Testis (tissue), 3 donors: ENCODE measurements around the gene ACTL10. TPM values are rescaled to one million over a fixed set of nuclear protein-coding genes. Genes with fewer than 3 reads are reported as not detected.

ENCODE experiments used
- DNase-seq: peaks from one replicate; pipeline ENCODE4 v3.0.0-alpha.2; 2019
- H3K27ac ChIP-seq, 2 donors: fragments of 200-600 bp; sonication (generic); one replicate each; pipeline ENCODE4 v1.5.1; 2019
- H3K27me3 ChIP-seq: fragments of 200-600 bp; sonication (generic); one replicate; pipeline ENCODE4 v1.5.1; 2019
- H3K36me3 ChIP-seq: fragments of 200-600 bp; sonication (generic); one replicate; pipeline ENCODE4 v1.5.1; 2017; ENCODE audit warnings: low read depth; ENCODE audit errors: missing control alignments
- H3K4me1 ChIP-seq: fragments of 200-600 bp; sonication (generic); one replicate; pipeline ENCODE4 v1.5.1; 2019
- H3K4me3 ChIP-seq, 2 donors: fragments of 200-600 bp; sonication (generic); one replicate each; pipeline ENCODE4 v1.5.1; 2017 to 2019
- H3K9me3 ChIP-seq: fragments of 200-600 bp; sonication (generic); one replicate; pipeline ENCODE4 v1.5.1; 2017
- CTCF ChIP-seq, 3 experiments: fragments of 450-650 bp in 2 of 3; fragments of 200-600 bp in 1 of 3; sonication (generic) in 1 of 3; IDR thresholded peaks; one replicate each; pipeline ENCODE4 v1.5.1; 2016 to 2019; ENCODE audit warnings: antibody characterized with exemption in 3 of 3, mild to moderate bottlenecking in 2 of 3, moderate library complexity in 1 of 3
- POLR2A ChIP-seq: fragments of 450-650 bp; IDR thresholded peaks from one replicate; pipeline ENCODE4 v1.6.1; 2017; ENCODE audit warnings: antibody characterized with exemption, mild to moderate bottlenecking, moderate library complexity
- WGBS, 2 donors: methylation state at CpG; one replicate each; pipeline ENCODE4 v1.1.5; 2018; 5-methylcytosine and 5-hydroxymethylcytosine counted together
- intact Hi-C: fragments of 100-400 bp; cut with DNase I; formaldehyde crosslinking; loops from one replicate; pipeline ENCODE4 v1.15.1; 2023; ENCODE audit warnings: low total_unique reads
- polyA plus RNA-seq: library from polyadenylated mRNA; stranded (reverse); fragments of 350-450 nt; fragmentation: Illumina TruSeq; extraction: RNeasy Lipid Tissue Mini Kit (QIAGEN cat#74804); gene quantifications from one replicate; pipeline ENCODE4 v1.2.3, GENCODE V29; 2014; ENCODE audit warnings: low read depth, low replicate concordance; ENCODE audit not compliant: insufficient read depth
- total RNA-seq, 2 donors: library from RNA; depleted of rRNA; stranded (reverse); fragments of >200 nt; gene quantifications; one replicate each; pipeline ENCODE4 v1.2.3, GENCODE V29; 2016

The ACTL10 gene
- total and polyA plus RNA-seq, 3 donors from 2014 or later, result 26.6 to 62.1 (median 55.0) TPM

- intact Hi-C loops, result no loop called here
- H3K27me3 ChIP-seq, result no peaks in the 10 kb centered on the region
- H3K4me3 ChIP-seq, result no peak overlapping the region
- H3K36me3 ChIP-seq, result no peaks in the 10 kb centered on the region
- no peak for DNase-seq
- peaks cover 8% of the 10 kb centered on the region for H3K4me1 ChIP-seq
- no peaks in the 10 kb centered on the region for H3K9me3 ChIP-seq
- TF ChIP-seq CTCF (IDR thresholded peaks at IDR 0.05) (no peak), POLR2A (no peak)
- no peak overlapping the region for H3K27ac ChIP-seq
- WGBS, 2 donors, result 76 to 91% methylated on average over 4 of the region's 4 CpGs
Observed at GRCh38 chr20:33655164-33655563, 11.6 kb upstream of the ACTL10 start.

- DNase-seq, result no peak
- Histone ChIP-seq H3K4me1 (peaks cover 8% of the 10 kb centered on the region), H3K36me3 (no peaks in the 10 kb centered on the region), H3K4me3 (no peak overlapping the region), H3K27me3 (no peaks in the 10 kb centered on the region), H3K9me3 (no peaks in the 10 kb centered on the region), H3K27ac (no peak overlapping the region)
- intact Hi-C loops, result no loop called here
- 92 to 98% methylated on average over 7 to 10 of the region's 10 CpGs for WGBS, 2 donors
- no peak for TF ChIP-seq CTCF (IDR thresholded peaks at IDR 0.05)
- TF ChIP-seq POLR2A, result no peak
Observed at GRCh38 chr20:33656010-33656782, 10.5 kb upstream of the ACTL10 start.

- DNase-seq, result no peak
- Histone ChIP-seq H3K4me3 (no peak overlapping the region), H3K9me3 (no peaks in the 10 kb centered on the region), H3K36me3 (no peaks in the 10 kb centered on the region), H3K27ac (no peak overlapping the region), H3K27me3 (no peaks in the 10 kb centered on the region), H3K4me1 (peaks cover 8% of the 10 kb centered on the region)
- no peak for TF ChIP-seq CTCF (IDR thresholded peaks at IDR 0.05)
- no peak for TF ChIP-seq POLR2A
- intact Hi-C loops, result no loop called here
- WGBS, 2 donors, result 89 to 93% methylated on average over 7 to 17 of the region's 17 CpGs
Observed at GRCh38 chr20:33656783-33657703, 9.7 kb upstream of the ACTL10 start.

GRCh38 chr20:33657704-33658095 lies 9.0 kb upstream of the ACTL10 start:
- no peaks in the 10 kb centered on the region for H3K27me3 ChIP-seq
- DNase-seq, result no peak
- TF ChIP-seq POLR2A (no peak), CTCF (IDR thresholded peaks at IDR 0.05) (no peak)
- H3K4me1 ChIP-seq, result peaks cover 11% of the 10 kb centered on the region
- H3K36me3 ChIP-seq, result no peaks in the 10 kb centered on the region
- no peak overlapping the region for H3K4me3 ChIP-seq
- H3K27ac ChIP-seq, result no peak overlapping the region
- no peaks in the 10 kb centered on the region for H3K9me3 ChIP-seq
- intact Hi-C loops, result no loop called here
- WGBS, 2 donors, result 95% methylated on average over 12 of the region's 12 CpGs; no CpG with 5 or more reads in 1 of the 2 donors
